ENCODE measurements around the gene CPXCR1.
"Not testable (repeated sequence)": the region's sequence is repeated elsewhere in the genome, so short reads cannot be mapped to it uniquely, and the experiment has no call there.

The CPXCR1 gene

DNA sequence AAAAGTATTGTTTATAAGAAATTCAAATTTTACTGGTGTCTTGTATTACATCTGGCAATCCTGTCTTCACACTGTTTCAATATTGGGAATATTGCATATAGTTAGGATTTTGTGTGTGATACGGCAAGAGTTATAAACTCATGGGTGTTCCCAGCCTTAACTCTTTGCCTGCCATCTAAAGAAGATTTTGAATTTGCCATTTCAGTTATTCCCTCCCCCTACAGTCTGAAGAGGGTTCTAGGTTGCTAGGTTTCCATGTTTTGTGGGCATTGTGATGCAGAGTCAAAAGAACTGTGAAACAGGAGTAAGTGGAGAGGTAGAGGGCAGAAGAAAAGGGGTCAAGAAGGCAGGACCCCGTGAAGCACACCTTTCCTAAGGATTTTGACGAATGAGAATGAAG, at the start of gene CPXCR1:
Gene CPXCR1, plus strand, starts transcription at position 301 of the 400 bp plus-strand sequence. CDS start 6,190 bp downstream, outside the sequence.
- no peak for DNase-seq

DNA sequence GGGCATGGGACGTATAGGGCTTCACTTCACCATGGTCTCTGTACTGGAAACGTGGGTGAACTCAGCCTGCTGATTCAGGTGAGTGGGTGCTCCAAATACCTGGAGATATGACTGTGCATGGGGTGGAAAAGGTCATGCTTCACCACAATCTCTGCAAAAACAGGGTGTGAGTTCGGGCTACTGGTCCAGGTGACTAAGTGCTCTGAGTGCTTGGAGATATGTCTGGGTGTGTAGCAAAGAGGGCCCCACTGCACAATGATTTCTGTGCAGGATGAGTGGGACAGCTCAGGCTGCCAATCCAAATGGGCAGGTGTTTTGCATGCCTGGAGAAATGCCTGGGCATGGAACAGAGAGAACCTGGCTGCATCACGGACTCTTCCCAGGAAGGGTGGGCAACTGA, 11.2 kb upstream of the CPXCR1 start:
- no peak for DNase-seq

- not testable (repeated sequence) for DNase-seq
These were observed 810 bp upstream of the CPXCR1 start for GRCh38 chrX:88746215-88746614.

DNA sequence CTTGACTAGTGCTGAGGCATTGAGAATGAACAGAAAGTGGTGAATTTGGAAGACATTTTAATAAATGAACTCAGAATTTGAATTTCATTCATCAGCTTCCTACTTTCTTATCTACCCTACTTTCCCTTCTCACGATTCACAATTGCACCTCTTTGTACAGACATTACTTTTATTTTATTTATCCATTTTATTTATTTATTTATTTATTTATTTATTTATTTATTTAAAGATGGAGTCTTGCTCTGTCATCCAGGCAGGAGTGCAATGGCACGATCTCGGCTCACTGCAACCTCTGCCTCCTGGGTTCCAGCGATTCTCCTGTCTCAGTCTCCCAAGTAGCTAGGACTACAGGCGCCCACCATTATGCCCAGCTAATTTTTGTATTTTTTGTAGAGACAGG, 5.3 kb downstream of the CPXCR1 start:
- DNase-seq: not testable (repeated sequence)

- no peak for DNase-seq
These were observed 42.8 kb downstream of the CPXCR1 start for GRCh38 chrX:88789825-88790224.

Measured in NCI-H1930 (cell line).